SU-DHL-6 (cell line): Measurements from ENCODE around the gene ZNF488.

Experiments
- CTCF ChIP-seq: fragments of 200-600 bp; sonication (generic); IDR thresholded peaks from one replicate; pipeline ENCODE4 v1.5.1; 2017; ENCODE audit warnings: antibody characterized with exemption, mild to moderate bottlenecking, low read length, moderate library complexity; ENCODE audit not compliant: insufficient read depth, poor library complexity, severe bottlenecking
- EZH2phosphoT487 ChIP-seq: fragments of 200-600 bp; sonication (generic), shearing (Covaris generic); conservative IDR thresholded peaks from 2 replicates; pipeline ENCODE4 v1.6.1; 2018; ENCODE audit warnings: mild to moderate bottlenecking, antibody characterized with exemption, low read length, moderate library complexity, mixed read lengths

GRCh38 chr10:47330366-47330765 is 53.7 kb downstream of the ZNF488 start:
- no peak for TF ChIP-seq CTCF
- no peak for TF ChIP-seq EZH2phosphoT487
